Hippocampal formation (tissue), 2 donors: ENCODE data around the gene CEACAM21.

Experiments
- DNase-seq, 2 donors: peaks; one replicate each; lab custom pipeline; 2025; lab: John Stamatoyannopoulos, UW

CEACAM21 gene

DNA sequence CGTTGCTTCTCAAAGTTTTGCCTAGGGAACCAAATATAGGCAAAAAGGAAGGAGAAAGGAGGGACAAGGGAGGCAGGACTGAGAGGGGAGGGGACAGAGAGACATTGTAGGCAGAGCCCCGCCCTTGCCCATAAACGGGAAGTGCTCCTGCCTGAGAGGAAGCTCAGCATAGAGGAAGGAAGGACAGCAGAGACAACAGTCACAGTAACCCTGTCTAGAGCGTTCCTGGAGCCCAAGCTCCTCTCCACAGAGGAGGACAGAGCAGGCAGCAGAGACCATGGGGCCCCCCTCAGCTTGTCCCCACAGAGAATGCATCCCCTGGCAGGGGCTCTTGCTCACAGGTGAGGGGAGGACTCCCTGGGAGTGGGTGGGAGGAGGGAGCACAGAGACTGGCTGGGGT is at the start of gene CEACAM21:
Gene CEACAM21, plus strand, starts transcription at position 169 of the 400 bp plus-strand sequence. Its CDS starts 109 bp downstream, at position 278.
- peak in 1 of 2 donors; percentile 13 for DNase-seq

DNA sequence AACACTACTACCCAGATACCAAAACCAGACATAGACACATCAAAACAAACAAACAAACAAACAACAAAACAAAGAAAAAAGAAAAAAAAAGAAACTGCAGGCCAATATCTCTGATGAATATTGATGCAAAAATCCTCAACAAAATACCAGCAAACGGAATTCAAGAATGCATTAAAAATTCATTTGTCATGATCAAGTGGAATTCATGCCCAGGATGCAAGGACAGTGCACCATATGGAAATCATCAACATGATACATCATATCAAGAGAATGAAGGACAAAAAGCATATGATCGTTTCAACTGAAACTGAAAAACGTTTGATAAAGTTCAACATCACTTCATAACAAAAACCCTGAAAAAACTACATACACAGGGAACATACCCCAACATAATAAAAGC is 48.9 kb upstream of the CEACAM21 start:
- DNase-seq: no peak

- no peak for DNase-seq
These were observed 47.9 kb upstream of the CEACAM21 start for GRCh38 chr19:41528106-41528505.

DNA sequence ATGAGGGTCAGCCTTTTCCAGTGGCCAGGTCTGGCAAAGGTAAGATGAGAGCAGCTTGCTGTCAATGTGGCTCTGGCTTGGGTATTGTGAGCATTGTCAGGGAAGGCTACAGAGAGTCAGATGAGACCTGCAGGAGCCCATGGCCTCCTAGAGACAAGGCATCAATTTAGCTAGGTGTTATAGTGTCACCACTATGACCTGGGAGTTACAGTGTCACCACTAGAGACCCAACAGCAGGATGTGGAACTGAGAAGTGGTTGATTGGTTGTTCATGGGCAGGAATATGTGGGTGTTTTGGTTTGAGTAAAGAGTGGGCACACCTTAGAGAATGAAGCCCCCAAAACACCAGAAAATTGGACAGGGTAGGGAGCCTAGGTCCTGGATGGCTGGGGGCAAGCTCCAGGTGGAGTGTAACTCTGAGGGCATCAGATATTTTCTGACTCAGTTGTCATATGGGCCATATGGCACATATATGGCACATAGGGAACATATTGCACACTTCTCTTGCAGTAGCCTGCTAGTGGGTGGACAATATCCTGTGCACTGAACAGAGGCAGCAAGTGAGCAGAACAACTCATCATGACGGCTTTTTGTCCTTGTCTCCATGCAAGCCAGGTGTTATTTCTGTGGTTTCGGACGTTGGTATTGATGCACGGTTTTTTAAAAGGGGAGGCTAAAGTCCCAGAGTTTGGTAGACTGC is 46.3 kb upstream of the CEACAM21 start:
- no peak for DNase-seq

GRCh38 chr19:41530184-41530534 is 45.8 kb upstream of the CEACAM21 start:
- DNase-seq: no peak

DNA sequence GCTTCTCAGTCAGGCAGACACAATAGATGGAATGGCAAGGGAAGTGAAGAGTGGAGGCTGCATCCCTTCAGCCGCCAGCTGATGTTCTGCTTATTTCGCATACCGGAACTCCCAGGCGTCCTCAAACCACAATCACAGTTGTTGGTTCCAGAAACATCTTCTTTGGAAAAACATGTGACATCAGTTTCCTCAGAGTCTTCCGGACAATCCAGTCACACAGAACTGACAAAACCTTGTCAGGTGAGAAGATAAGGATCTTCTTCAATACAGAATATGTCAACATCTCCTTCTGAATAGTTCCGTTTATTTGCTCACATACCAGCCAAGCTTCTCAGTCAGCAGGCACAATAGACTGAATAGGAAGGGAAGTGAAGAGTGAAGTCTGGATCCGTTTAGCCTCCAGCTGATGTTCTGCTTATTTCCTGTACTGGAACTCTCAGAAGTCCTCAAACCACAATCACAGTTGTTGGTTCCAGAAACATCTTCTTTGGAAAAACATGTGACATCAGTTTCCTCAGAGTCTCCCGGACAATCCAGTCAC is 45.1 kb upstream of the CEACAM21 start:
- DNase-seq: no peak

DNA sequence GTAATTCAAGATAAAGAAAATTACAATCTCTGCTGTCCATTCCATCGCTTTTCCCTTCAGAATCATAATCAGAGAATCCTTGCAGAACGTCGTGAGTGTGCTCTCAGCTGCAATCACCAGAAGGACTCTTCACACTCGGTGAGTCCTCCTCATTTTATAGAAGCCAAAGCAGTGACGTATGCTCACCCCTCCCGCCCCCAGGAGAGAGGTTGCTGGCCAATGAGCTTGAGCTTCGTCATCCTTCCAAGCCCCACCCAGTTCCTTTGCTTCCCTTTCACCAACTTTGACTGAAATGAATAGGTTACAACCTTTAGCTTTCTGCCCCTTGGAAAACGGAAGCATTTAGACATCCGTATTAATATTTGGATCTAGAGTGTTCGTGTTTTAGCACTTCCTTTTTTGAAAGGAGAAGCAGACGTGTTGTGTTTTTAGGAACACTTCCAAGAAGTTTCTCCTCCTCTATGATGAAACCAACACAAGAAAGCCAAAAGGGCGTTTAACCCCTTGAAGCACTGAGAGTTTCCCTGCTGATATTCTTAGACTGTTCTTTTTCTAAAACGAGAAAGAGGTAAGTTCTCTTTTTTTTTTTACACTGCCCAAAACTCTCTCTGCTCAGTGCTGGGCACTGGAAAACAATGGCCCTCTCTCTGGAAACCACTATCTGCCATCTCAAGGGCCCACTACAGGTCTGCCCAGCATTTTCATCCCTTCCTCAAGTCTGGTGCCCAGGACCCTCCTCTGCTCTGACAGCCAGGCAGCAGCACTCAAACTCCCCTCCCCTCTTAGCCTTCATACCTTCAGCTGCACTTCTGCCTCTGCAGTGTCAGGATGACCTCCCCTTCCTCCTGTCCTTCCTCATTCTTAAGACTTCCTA is 44.3 kb upstream of the CEACAM21 start:
- DNase-seq: no peak

- no peak for DNase-seq
These were observed 43.4 kb upstream of the CEACAM21 start for GRCh38 chr19:41532526-41532925.

GRCh38 chr19:41533671-41534215 is 42.2 kb upstream of the CEACAM21 start:
- no peak for DNase-seq

DNA sequence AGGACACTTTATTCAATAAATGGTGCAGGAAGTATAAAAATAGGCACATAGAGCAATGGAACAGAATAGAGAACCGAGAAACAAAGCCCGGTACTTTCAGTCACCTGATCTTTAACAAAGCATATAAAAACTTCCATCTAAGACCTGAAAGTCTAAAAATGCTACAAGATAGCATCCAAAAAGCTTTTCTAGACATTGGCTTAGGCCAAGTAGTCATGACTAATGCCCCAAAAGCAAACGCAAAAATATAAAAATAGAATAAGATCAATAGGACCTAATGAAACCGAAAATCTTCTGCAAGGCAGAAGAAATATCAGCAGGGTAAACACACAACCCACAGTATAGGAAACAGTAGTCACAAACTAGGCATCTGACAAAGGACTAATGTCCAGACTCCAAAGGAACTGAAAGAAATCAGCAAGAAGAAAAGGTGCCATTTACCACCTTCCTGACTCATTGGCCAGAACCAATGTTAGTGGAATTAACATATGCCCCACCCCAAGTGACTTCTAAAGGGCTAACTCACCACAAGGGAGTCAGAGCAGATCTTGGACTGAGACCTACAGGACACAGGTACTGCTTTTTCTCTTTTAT is 40.8 kb upstream of the CEACAM21 start:
- DNase-seq: no peak

- no peak for DNase-seq
These were observed 38.2 kb upstream of the CEACAM21 start for GRCh38 chr19:41537789-41538188.

GRCh38 chr19:41540041-41540695 is 35.8 kb upstream of the CEACAM21 start:
- no peak for DNase-seq

- no peak for DNase-seq
These were observed 33.9 kb upstream of the CEACAM21 start for GRCh38 chr19:41541990-41542584.

- DNase-seq: no peak
These were observed 33.3 kb upstream of the CEACAM21 start for GRCh38 chr19:41542622-41543021.

DNA sequence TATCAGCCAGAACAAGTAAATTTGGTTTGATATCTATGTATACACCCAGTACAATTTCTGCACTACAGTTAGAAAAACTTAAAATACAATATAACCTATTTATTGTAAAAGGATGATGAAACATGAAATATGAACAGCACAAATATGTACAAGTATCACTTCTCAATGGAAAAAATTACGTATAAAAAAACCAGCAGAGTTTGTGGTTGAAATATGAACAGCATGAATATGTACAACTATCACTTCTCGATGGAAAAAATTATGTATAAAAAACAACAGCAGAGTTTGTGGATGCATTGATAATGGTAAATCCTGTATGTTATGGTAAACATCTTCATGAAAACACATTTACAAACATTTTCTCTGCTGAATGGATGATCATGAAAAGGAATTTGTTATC is 32.4 kb upstream of the CEACAM21 start:
- DNase-seq: no peak

DNA sequence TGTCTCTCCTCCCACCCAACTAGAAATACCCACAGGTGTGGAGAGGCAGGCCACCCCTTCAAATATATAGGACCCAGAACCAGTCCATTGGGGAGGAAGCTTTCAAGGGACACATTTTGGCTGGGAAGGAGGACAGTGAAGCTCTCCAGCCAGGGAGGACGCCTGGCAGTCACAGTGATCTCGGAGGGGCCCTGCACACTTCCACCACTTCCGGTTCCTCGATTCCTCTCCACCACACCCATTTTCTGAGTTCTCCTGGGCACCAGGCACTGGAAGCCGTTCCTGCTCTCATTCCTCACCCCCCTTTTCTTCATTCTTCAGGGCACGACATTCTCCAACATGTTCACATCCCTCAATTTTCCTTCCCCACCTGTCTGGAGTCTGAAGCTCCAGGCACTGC is 30.4 kb upstream of the CEACAM21 start:
- no peak for DNase-seq

- DNase-seq: peak in 1 of 2 donors; percentile 35
These were observed 29.6 kb upstream of the CEACAM21 start for GRCh38 chr19:41546386-41546789.

GRCh38 chr19:41546961-41547360 is 29.0 kb upstream of the CEACAM21 start:
- DNase-seq: no peak

- no peak for DNase-seq
These were observed 28.4 kb upstream of the CEACAM21 start for GRCh38 chr19:41547569-41547968.

DNA sequence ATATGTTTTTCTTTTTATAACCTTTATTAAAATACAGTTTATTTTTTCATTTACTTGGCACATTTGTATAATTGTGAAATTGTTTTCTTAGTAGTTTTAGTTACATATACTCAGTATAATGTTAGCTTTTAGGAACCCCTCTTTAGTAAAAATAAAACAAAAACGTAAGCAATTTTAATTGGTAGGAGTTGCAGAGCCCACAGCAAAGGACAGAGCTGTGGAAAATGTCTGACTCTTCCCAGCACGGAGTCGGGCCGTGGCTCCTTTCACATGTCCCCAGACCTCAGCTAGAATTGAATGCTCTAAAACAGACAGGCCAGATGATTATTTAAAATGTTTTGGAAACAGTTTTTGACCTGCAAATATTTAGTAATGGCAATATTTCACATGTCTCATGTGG is 27.9 kb upstream of the CEACAM21 start:
- DNase-seq: no peak

DNA sequence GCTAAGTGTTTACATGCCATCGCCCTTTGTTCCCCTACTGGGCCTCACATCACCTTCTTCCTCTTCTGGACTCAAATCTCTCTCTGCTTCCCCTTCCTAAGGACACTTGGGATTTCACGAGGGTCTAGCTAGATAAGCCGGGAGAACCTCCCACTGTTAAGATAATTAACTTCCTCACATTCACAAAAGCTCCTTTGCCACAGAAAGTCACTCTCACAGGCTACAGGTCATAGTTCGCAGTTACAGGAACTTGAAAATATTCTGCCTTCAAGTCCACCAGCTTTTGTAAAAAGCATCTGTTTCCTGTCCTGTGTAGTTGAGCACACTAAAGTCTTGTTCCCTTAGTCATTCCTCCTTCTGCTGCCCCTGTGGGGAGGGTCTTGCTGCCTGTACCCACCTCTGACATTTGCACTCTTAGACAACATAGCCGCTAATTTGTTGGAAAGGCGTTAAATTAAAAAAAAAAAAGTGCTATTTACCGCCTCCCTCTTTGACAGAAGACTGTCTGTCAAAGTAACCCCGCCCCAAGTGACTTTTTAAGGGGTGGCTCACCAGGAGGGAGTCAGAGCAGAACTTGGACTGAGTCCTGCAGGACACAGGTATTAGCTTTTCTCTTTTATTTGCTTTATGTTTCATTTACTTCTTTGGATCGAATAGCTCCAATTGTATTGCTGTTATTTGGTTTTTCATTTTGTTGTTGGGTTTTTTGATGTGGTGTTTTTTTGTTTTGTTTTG is 26.8 kb upstream of the CEACAM21 start:
- no peak for DNase-seq
